Stomach (tissue), 19 donors: Measurements from ENCODE around the gene NECTIN1. TPM values are rescaled to one million over a fixed set of nuclear protein-coding genes. Genes with fewer than 3 reads are reported as not detected.
A peak's percentile ranks its signal among the peaks of the same experiment; 100 is the strongest.

Experiments used
- DNase-seq, 2 donors: peaks; one replicate each; pipeline versions ENCODE4 v3.0.0 to v3.0.0-alpha.2; 2013 to 2019
- H3K27ac ChIP-seq, 5 donors: fragments of 200-600 bp in 4 of 5; sonication (generic) in 4 of 5; one replicate each; pipeline ENCODE4 v1.5.1; 2013 to 2019; ENCODE audit warnings: mild to moderate bottlenecking in 1 of 5, moderate library complexity in 1 of 5
- H3K27me3 ChIP-seq, 3 donors: fragments of 200-600 bp; sonication (generic); one replicate each; pipeline ENCODE4 v1.5.1; 2017 to 2019; ENCODE audit warnings: mixed run types in 1 of 3
- H3K36me3 ChIP-seq, 4 donors: fragments of 200-600 bp; sonication (generic); 1 replicate in 3 of 4; 2 replicates in 1 of 4; pipeline ENCODE4 v1.5.1; 2016 to 2019
- H3K4me1 ChIP-seq, 4 donors: fragments of 200-600 bp; sonication (generic); one replicate each; pipeline ENCODE4 v1.5.1; 2016 to 2019
- H3K4me3 ChIP-seq, 4 donors: fragments of 200-600 bp; sonication (generic) in 3 of 4; one replicate each; pipeline ENCODE4 v1.5.1; 2016 to 2019; ENCODE audit warnings: mild to moderate bottlenecking in 1 of 4
- H3K9me3 ChIP-seq, 4 donors: fragments of 200-600 bp; sonication (generic); one replicate each; pipeline ENCODE4 v1.5.1; 2016 to 2019
- CTCF ChIP-seq, 7 experiments: fragments of 450-650 bp in 4 of 7; fragments of 200-600 bp in 3 of 7; sonication (generic) in 3 of 7; IDR thresholded peaks; one replicate each; pipeline ENCODE4 v1.5.1; 2016 to 2019; ENCODE audit warnings: antibody characterized with exemption in 7 of 7, control low read depth in 2 of 7, mild to moderate bottlenecking in 1 of 7
- EP300 ChIP-seq: sonication (generic); formaldehyde crosslinking; IDR thresholded peaks from one replicate; pipeline ENCODE4 v1.6.1; 2017; ENCODE audit warnings: antibody characterized with exemption
- POLR2A ChIP-seq, 4 donors: fragments of 450-650 bp; IDR thresholded peaks; one replicate each; pipeline ENCODE4 v1.6.1; 2016; ENCODE audit warnings: antibody characterized with exemption in 4 of 4, control low read depth in 2 of 4, mild to moderate bottlenecking in 1 of 4, moderate library complexity in 1 of 4
- POLR2AphosphoS5 ChIP-seq, 3 donors: sonication (generic); formaldehyde crosslinking; IDR thresholded peaks; one replicate each; pipeline ENCODE4 v1.6.1; 2016; ENCODE audit warnings: antibody characterized with exemption in 3 of 3
- WGBS, 5 donors: extraction: QIAGEN DNeasy Blood & Tissue Kit in 3 of 5; methylation state at CpG; one replicate each; pipeline versions ENCODE4 v1.1.5 to v1.1.7; 2013 to 2018; 5-methylcytosine and 5-hydroxymethylcytosine counted together
- intact Hi-C: fragments of 100-400 bp; cut with DNase I; formaldehyde crosslinking; loops from one replicate; pipeline ENCODE4 v1.15.1; 2023; ENCODE audit warnings: low total_unique reads
- long read RNA-seq, 10 donors: transcript quantifications; one replicate each; lab custom pipeline, GENCODE V29; 2026
- polyA plus RNA-seq, 3 donors: library from polyadenylated mRNA; stranded (reverse); fragments of 200-250 nt; gene quantifications; one replicate each; pipeline ENCODE4 v1.2.3, GENCODE V29; 2013
- total RNA-seq, 5 donors: library from RNA; depleted of rRNA; stranded (reverse); fragments of >200 nt; gene quantifications; one replicate each; pipeline versions ENCODE4 v1.1.0 to v1.2.3, GENCODE V29; 2014 to 2016
- donor health status: healthy with polysubstance abuse.
- donor health status: Bipolar disorder and iron deficiency.
- donor health status: healthy.

NECTIN1 gene
- 10 to 100 TPM in 2 of 5 donors, 1 to 10 TPM in 3; 5.4 to 92.1 (median 6.5) TPM for total RNA-seq
- 10 to 100 TPM in 1 of 3 donors, 1 to 10 TPM in 2; 1.2 to 20.9 (median 3.1) TPM for polyA plus RNA-seq
- long read RNA-seq, donor 1, full-length matches to known transcripts = 2 of 2 reads
- long read RNA-seq, donor 1, partial matches to known transcripts = 0 of 2 reads
- long read RNA-seq, donor 1, other reads (novel, unspliced or antisense) = 0 of 2 reads
- long read RNA-seq, donor 2, full-length matches to known transcripts = 4 of 4 reads
- long read RNA-seq, donor 2, partial matches to known transcripts = 0 of 4 reads
- long read RNA-seq, donor 2, other reads (novel, unspliced or antisense) = 0 of 4 reads
- long read RNA-seq, donor 3, partial matches to known transcripts = 0 of 1 reads
- long read RNA-seq, donor 3, other reads (novel, unspliced or antisense) = 0 of 1 reads
- long read RNA-seq, donor 4 = 0 reads
- long read RNA-seq, donor 5, full-length matches to known transcripts = 4 of 4 reads
- long read RNA-seq, donor 5, partial matches to known transcripts = 0 of 4 reads
- long read RNA-seq, donor 5, other reads (novel, unspliced or antisense) = 0 of 4 reads
- long read RNA-seq, donor 6, full-length matches to known transcripts = 6 of 6 reads
- long read RNA-seq, donor 6, partial matches to known transcripts = 0 of 6 reads
- long read RNA-seq, donor 6, other reads (novel, unspliced or antisense) = 0 of 6 reads
- long read RNA-seq, donor 7, full-length matches to known transcripts = 3 of 13 reads
- long read RNA-seq, donor 7, partial matches to known transcripts = 10 of 13 reads
- long read RNA-seq, donor 7, other reads (novel, unspliced or antisense) = 0 of 13 reads
- long read RNA-seq, donor 8, full-length matches to known transcripts = 5 of 5 reads
- long read RNA-seq, donor 8, partial matches to known transcripts = 0 of 5 reads
- long read RNA-seq, donor 8, other reads (novel, unspliced or antisense) = 0 of 5 reads
- long read RNA-seq, donor 9 = 0 reads
- long read RNA-seq, donor 10, full-length matches to known transcripts = 1 of 1 reads
- long read RNA-seq, donor 10, partial matches to known transcripts = 0 of 1 reads
- long read RNA-seq, donor 10, other reads (novel, unspliced or antisense) = 0 of 1 reads

- 0 to 1% (median 0%) methylated on average over 23 to 117 of the region's 128 CpGs for WGBS, 5 donors
- TF ChIP-seq POLR2AphosphoS5 (IDR thresholded peaks at IDR 0.05) = peak; percentile 67 to 90 (median 81)
- TF ChIP-seq EP300 = no peak
- TF ChIP-seq CTCF (IDR thresholded peaks at IDR 0.05) = peak in 5 of 7 experiments; percentile 75 to 97 (median 94)
- no peak for TF ChIP-seq POLR2A (IDR thresholded peaks at IDR 0.05)
- Histone ChIP-seq H3K27me3 (no peaks in the 10 kb centered on the region), H3K36me3 (no peaks in the 10 kb centered on the region), H3K4me3 (peak within 1 kb of the TSS; percentile 76 to 95 (median 86)), H3K4me1 (peaks cover 17 to 45% (median 39%) of the 10 kb centered on the region in 4 donors), H3K27ac (peak within 1 kb of the TSS; percentile 86 to 95 (median 94)), H3K9me3 (no peaks in the 10 kb centered on the region)
- intact Hi-C loops = no loop called here
- peak; percentile 91 to 97 for DNase-seq
Observed at GRCh38 chr11:119728651-119729580, at the start of gene NECTIN1. Gene NECTIN1 (minus strand): TSS chr11:119729200. CDS start chr11:119728553, 647 bp downstream.

- intact Hi-C loops = no loop called here
- no peak overlapping the region for H3K27ac ChIP-seq
- no peak for DNase-seq
- no peaks in the 10 kb centered on the region for H3K9me3 ChIP-seq
- H3K27me3 ChIP-seq = peaks cover 0 to 43% (median 0%) of the 10 kb centered on the region in 3 donors
- no peak overlapping the region for H3K4me3 ChIP-seq
- WGBS, 5 donors = 72 to 90% (median 78%) methylated on average over 13 to 15 of the region's 15 CpGs
- H3K36me3 ChIP-seq = no peaks in the 10 kb centered on the region
- H3K4me1 ChIP-seq = no peaks in the 10 kb centered on the region
- TF ChIP-seq POLR2A (IDR thresholded peaks at IDR 0.05) (no peak), POLR2AphosphoS5 (IDR thresholded peaks at IDR 0.05) (no peak), EP300 (no peak), CTCF (IDR thresholded peaks at IDR 0.05) (no peak)
Observed at GRCh38 chr11:119778391-119779194, 49.6 kb upstream of the NECTIN1 start.

- Histone ChIP-seq H3K9me3 (no peaks in the 10 kb centered on the region), H3K27me3 (peaks cover 0 to 44% (median 0%) of the 10 kb centered on the region in 3 donors), H3K4me1 (no peaks in the 10 kb centered on the region), H3K27ac (no peak overlapping the region), H3K4me3 (no peak overlapping the region), H3K36me3 (no peaks in the 10 kb centered on the region)
- 87 to 93% (median 88%) methylated on average over 3 to 10 of the region's 10 CpGs for WGBS, 5 donors
- intact Hi-C loops = no loop called here
- TF ChIP-seq EP300 (no peak), POLR2AphosphoS5 (IDR thresholded peaks at IDR 0.05) (no peak), CTCF (IDR thresholded peaks at IDR 0.05) (no peak), POLR2A (IDR thresholded peaks at IDR 0.05) (no peak)
- no peak for DNase-seq
Observed at GRCh38 chr11:119777940-119778339, 48.9 kb upstream of the NECTIN1 start.
